Measurements from ENCODE around the gene PTCH1. TPM values are rescaled to one million over a fixed set of nuclear protein-coding genes. Genes with fewer than 3 reads are reported as not detected.

The PTCH1 gene
- total and polyA plus RNA-seq, 11 donors, result 2.2 to 15.2 (median 5.4) TPM

- 92 to 94% (median 93%) methylated on average over 12 of the region's 12 CpGs for WGBS, 4 donors
These were observed 36.4 kb downstream of the PTCH1 start for GRCh38 chr9:95480346-95480745.

DNA sequence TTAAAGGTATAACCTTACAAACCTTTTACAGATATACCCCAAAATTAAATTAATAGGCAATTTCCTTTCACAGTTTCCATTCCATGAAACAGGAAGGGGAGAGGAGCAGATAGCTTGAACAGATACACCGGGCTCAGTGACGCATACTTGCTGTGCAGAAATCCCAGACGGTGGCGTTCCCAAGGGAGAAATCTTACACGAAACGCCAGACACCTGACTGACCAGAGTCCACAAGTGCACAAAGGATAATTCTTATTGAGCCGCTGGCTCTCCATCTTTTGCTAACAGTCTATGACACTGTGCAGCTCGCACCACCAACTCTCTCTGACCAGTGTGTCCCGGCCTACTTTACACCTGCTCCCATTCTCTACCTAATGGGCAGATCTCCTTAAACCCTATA, 37.4 kb downstream of the PTCH1 start:
- Histone ChIP-seq H3K27ac (no peak overlapping the region), H3K36me3 (peaks cover 0 to 71% (median 61%) of the 10 kb centered on the region in 9 donors), H3K9me3 (no peaks in the 10 kb centered on the region), H3K4me1 (peaks cover 0 to 11% (median 4%) of the 10 kb centered on the region in 12 donors), H3K4me3 (no peak overlapping the region), H3K27me3 (no peaks in the 10 kb centered on the region)
- intact Hi-C loops (cut with DNase I), result no loop called here
- 80 to 85% (median 82%) methylated on average over 9 of the region's 9 CpGs for WGBS, 4 donors
- TF ChIP-seq POLR2A (IDR thresholded peaks at IDR 0.05), result no peak
- TF ChIP-seq, protein P1, sequence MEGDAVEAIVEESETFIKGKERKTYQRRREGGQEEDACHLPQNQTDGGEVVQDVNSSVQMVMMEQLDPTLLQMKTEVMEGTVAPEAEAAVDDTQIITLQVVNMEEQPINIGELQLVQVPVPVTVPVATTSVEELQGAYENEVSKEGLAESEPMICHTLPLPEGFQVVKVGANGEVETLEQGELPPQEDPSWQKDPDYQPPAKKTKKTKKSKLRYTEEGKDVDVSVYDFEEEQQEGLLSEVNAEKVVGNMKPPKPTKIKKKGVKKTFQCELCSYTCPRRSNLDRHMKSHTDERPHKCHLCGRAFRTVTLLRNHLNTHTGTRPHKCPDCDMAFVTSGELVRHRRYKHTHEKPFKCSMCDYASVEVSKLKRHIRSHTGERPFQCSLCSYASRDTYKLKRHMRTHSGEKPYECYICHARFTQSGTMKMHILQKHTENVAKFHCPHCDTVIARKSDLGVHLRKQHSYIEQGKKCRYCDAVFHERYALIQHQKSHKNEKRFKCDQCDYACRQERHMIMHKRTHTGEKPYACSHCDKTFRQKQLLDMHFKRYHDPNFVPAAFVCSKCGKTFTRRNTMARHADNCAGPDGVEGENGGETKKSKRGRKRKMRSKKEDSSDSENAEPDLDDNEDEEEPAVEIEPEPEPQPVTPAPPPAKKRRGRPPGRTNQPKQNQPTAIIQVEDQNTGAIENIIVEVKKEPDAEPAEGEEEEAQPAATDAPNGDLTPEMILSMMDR (IDR thresholded peaks at IDR 0.05), result no peak
- ATAC-seq (no peak), DNase-seq (no peak)

More at GRCh38 chr9:95480346-95480745, 36.4 kb downstream of the PTCH1 start:
- no peaks in the 10 kb centered on the region for H3K27me3 ChIP-seq
- H3K27ac ChIP-seq, result no peak overlapping the region
- no peak overlapping the region for H3K4me3 ChIP-seq
- no peak for DNase-seq
- H3K36me3 ChIP-seq, result peaks cover 0 to 61% (median 51%) of the 10 kb centered on the region in 9 donors
- peaks cover 0 to 21% (median 5%) of the 10 kb centered on the region in 12 donors for H3K4me1 ChIP-seq
- ATAC-seq, result no peak
- no peaks in the 10 kb centered on the region for H3K9me3 ChIP-seq
- TF ChIP-seq POLR2A (IDR thresholded peaks at IDR 0.05), result no peak
- TF ChIP-seq, protein P1 (IDR thresholded peaks at IDR 0.05), result no peak
- intact Hi-C loops (cut with DNase I), result no loop called here

DNA sequence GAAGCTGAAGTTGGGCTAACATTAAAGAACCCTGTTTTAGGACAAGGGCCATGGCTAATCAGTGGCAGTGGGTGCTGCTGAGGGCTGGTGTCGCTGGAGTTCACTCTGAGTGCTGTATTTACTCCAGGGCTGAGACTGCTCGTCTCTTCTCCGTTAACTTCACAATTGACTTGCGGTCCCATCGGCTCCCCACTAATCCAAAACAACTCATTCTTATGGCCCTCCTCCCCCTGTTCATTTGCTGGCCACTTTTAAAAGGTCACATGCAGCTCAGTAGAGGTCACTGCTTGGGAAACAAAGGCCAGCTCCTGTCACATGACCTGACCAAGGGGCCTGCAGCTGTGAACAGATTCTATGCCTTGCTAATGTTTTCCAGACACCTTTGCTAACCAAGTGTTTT, 38.4 kb downstream of the PTCH1 start:
- WGBS, 4 donors, result 59 to 67% (median 64%) methylated on average over 5 of the region's 5 CpGs
- Histone ChIP-seq H3K4me1 (peaks cover 0 to 4% (median 0%) of the 10 kb centered on the region in 12 donors), H3K27me3 (no peaks in the 10 kb centered on the region), H3K27ac (peak overlapping the region in 1 of 12 donors; percentile 11), H3K4me3 (no peak overlapping the region), H3K9me3 (no peaks in the 10 kb centered on the region), H3K36me3 (peaks cover 0 to 81% (median 70%) of the 10 kb centered on the region in 9 donors)
- peak in 3 of 4 donors; percentile 51 to 58 (median 51) for ATAC-seq
- DNase-seq, result no peak
- TF ChIP-seq POLR2A (IDR thresholded peaks at IDR 0.05), result no peak
- TF ChIP-seq, protein P1 (IDR thresholded peaks at IDR 0.05), result no peak
- intact Hi-C loops (cut with DNase I), result no loop called here

- Histone ChIP-seq H3K27me3 (no peaks in the 10 kb centered on the region), H3K36me3 (peaks cover 0 to 85% (median 73%) of the 10 kb centered on the region in 9 donors), H3K4me1 (peaks cover 0 to 4% (median 0%) of the 10 kb centered on the region in 12 donors), H3K27ac (no peak overlapping the region), H3K9me3 (no peaks in the 10 kb centered on the region), H3K4me3 (no peak overlapping the region)
- TF ChIP-seq, protein P1 (IDR thresholded peaks at IDR 0.05), result no peak
- TF ChIP-seq POLR2A (IDR thresholded peaks at IDR 0.05), result no peak
- ATAC-seq (no peak), DNase-seq (no peak)
- WGBS, 4 donors, result 94 to 95% (median 95%) methylated on average over 15 of the region's 15 CpGs
- intact Hi-C loops (cut with DNase I), result no loop called here
These were observed 38.9 kb downstream of the PTCH1 start for GRCh38 chr9:95477885-95478284.
